IPS-20b (cell line): ENCODE results near the gene CHURC1.
A peak's percentile ranks its signal among the peaks of the same experiment; 100 is the strongest.

Source experiments
- H3K27ac ChIP-seq: one replicate; pipeline ENCODE4 v1.5.1; 2013; ENCODE audit warnings: low read length
- H3K27me3 ChIP-seq: 2 replicates; pipeline ENCODE4 v1.6.1; 2013; ENCODE audit warnings: mild to moderate bottlenecking, low read length, inconsistent platforms; ENCODE audit not compliant: insufficient read depth
- H3K36me3 ChIP-seq: 2 replicates; pipeline ENCODE4 v1.6.1; 2013; ENCODE audit warnings: low read depth, mild to moderate bottlenecking, inconsistent platforms, low read length, moderate library complexity; ENCODE audit not compliant: insufficient read depth
- H3K4me1 ChIP-seq: 2 replicates; pipeline ENCODE4 v1.6.1; 2013; ENCODE audit warnings: mild to moderate bottlenecking, control low read depth, inconsistent platforms, low read length, moderate library complexity; ENCODE audit not compliant: insufficient read depth
- H3K4me3 ChIP-seq: 2 replicates; pipeline ENCODE4 v1.5.1; 2013; ENCODE audit warnings: mild to moderate bottlenecking, low read length, inconsistent platforms
- H3K9ac ChIP-seq: 2 replicates; pipeline ENCODE4 v1.6.1; 2013; ENCODE audit warnings: low read depth, mild to moderate bottlenecking, inconsistent platforms, low read length, moderate library complexity
- H3K9me3 ChIP-seq: 2 replicates; pipeline ENCODE4 v1.6.1; 2013; ENCODE audit warnings: mild to moderate bottlenecking, low read depth, low read length, inconsistent platforms; ENCODE audit not compliant: insufficient read depth

Gene CHURC1

GRCh38 chr14:64951724-64952123 lies 37.5 kb downstream of the CHURC1 start:
- no peaks in the 10 kb centered on the region for H3K9me3 ChIP-seq
- H3K4me1 ChIP-seq, result peaks cover 18% of the 10 kb centered on the region
- H3K27me3 ChIP-seq, result no peaks in the 10 kb centered on the region
- no peak overlapping the region for H3K9ac ChIP-seq
- H3K36me3 ChIP-seq, result peaks cover 52% of the 10 kb centered on the region
- H3K27ac ChIP-seq, result no peak overlapping the region
- H3K4me3 ChIP-seq, result no peak overlapping the region

- peak overlapping the region; percentile 42; the same call in 1 of the 2 replicates for H3K9ac ChIP-seq
These were observed 38.5 kb downstream of the CHURC1 start for GRCh38 chr14:64952598-64953309.

GRCh38 chr14:64953310-64953654 lies 39.0 kb downstream of the CHURC1 start:
- no peak overlapping the region for H3K27ac ChIP-seq
- H3K4me3 ChIP-seq, result no peak overlapping the region
- H3K27me3 ChIP-seq, result no peaks in the 10 kb centered on the region
- H3K9ac ChIP-seq, result no peak overlapping the region
- no peaks in the 10 kb centered on the region for H3K9me3 ChIP-seq
- peaks cover 42% of the 10 kb centered on the region for H3K36me3 ChIP-seq
- peaks cover 26% of the 10 kb centered on the region for H3K4me1 ChIP-seq

More at GRCh38 chr14:64952598-64953309, 38.5 kb downstream of the CHURC1 start:
- H3K27ac ChIP-seq, result no peak overlapping the region
- peaks cover 47% of the 10 kb centered on the region for H3K36me3 ChIP-seq
- H3K4me1 ChIP-seq, result peaks cover 26% of the 10 kb centered on the region
- H3K4me3 ChIP-seq, result no peak overlapping the region
- no peaks in the 10 kb centered on the region for H3K9me3 ChIP-seq
- no peaks in the 10 kb centered on the region for H3K27me3 ChIP-seq

GRCh38 chr14:64953661-64954060 lies 39.4 kb downstream of the CHURC1 start:
- Histone ChIP-seq H3K36me3 (peaks cover 38% of the 10 kb centered on the region), H3K9ac (no peak overlapping the region), H3K9me3 (no peaks in the 10 kb centered on the region), H3K4me3 (no peak overlapping the region), H3K27ac (no peak overlapping the region), H3K27me3 (no peaks in the 10 kb centered on the region), H3K4me1 (peaks cover 26% of the 10 kb centered on the region)

GRCh38 chr14:64954491-64955240 lies 40.4 kb downstream of the CHURC1 start:
- Histone ChIP-seq H3K4me3 (no peak overlapping the region), H3K9me3 (no peaks in the 10 kb centered on the region), H3K27me3 (no peaks in the 10 kb centered on the region), H3K36me3 (peaks cover 31% of the 10 kb centered on the region), H3K27ac (no peak overlapping the region), H3K4me1 (peaks cover 26% of the 10 kb centered on the region), H3K9ac (no peak overlapping the region)

- peaks cover 26% of the 10 kb centered on the region for H3K36me3 ChIP-seq
- peaks cover 29% of the 10 kb centered on the region for H3K4me1 ChIP-seq
- no peaks in the 10 kb centered on the region for H3K9me3 ChIP-seq
- no peak overlapping the region for H3K4me3 ChIP-seq
- no peak overlapping the region for H3K9ac ChIP-seq
- H3K27me3 ChIP-seq, result no peaks in the 10 kb centered on the region
- no peak overlapping the region for H3K27ac ChIP-seq
These were observed 41.0 kb downstream of the CHURC1 start for GRCh38 chr14:64955297-64955696.

- H3K9me3 ChIP-seq, result no peaks in the 10 kb centered on the region
- H3K9ac ChIP-seq, result no peak overlapping the region
- H3K27me3 ChIP-seq, result no peaks in the 10 kb centered on the region
- H3K4me1 ChIP-seq, result peaks cover 33% of the 10 kb centered on the region
- H3K36me3 ChIP-seq, result peaks cover 12% of the 10 kb centered on the region
- no peak overlapping the region for H3K27ac ChIP-seq
- H3K4me3 ChIP-seq, result no peak overlapping the region
These were observed 42.6 kb downstream of the CHURC1 start for GRCh38 chr14:64956697-64957406.

GRCh38 chr14:64958201-64958600 lies 43.9 kb downstream of the CHURC1 start:
- Histone ChIP-seq H3K27me3 (no peaks in the 10 kb centered on the region), H3K9me3 (no peaks in the 10 kb centered on the region), H3K36me3 (no peaks in the 10 kb centered on the region), H3K4me3 (no peak overlapping the region), H3K9ac (no peak overlapping the region), H3K4me1 (peaks cover 33% of the 10 kb centered on the region), H3K27ac (no peak overlapping the region)

GRCh38 chr14:64958743-64959142 lies 44.5 kb downstream of the CHURC1 start:
- no peaks in the 10 kb centered on the region for H3K9me3 ChIP-seq
- no peak overlapping the region for H3K27ac ChIP-seq
- H3K36me3 ChIP-seq, result no peaks in the 10 kb centered on the region
- H3K9ac ChIP-seq, result no peak overlapping the region
- H3K4me1 ChIP-seq, result peaks cover 33% of the 10 kb centered on the region
- no peaks in the 10 kb centered on the region for H3K27me3 ChIP-seq
- H3K4me3 ChIP-seq, result no peak overlapping the region

- Histone ChIP-seq H3K36me3 (no peaks in the 10 kb centered on the region), H3K27ac (no peak overlapping the region), H3K27me3 (no peaks in the 10 kb centered on the region), H3K9ac (no peak overlapping the region), H3K4me3 (no peak overlapping the region), H3K4me1 (peaks cover 25% of the 10 kb centered on the region), H3K9me3 (no peaks in the 10 kb centered on the region)
These were observed 46.6 kb downstream of the CHURC1 start for GRCh38 chr14:64960762-64961276.

- Histone ChIP-seq H3K9me3 (no peaks in the 10 kb centered on the region), H3K27ac (no peak overlapping the region), H3K27me3 (no peaks in the 10 kb centered on the region), H3K4me1 (peaks cover 11% of the 10 kb centered on the region; the same call in 1 of the 2 replicates), H3K36me3 (peaks cover 8% of the 10 kb centered on the region; the same call in 1 of the 2 replicates), H3K9ac (no peak overlapping the region), H3K4me3 (no peak overlapping the region)
These were observed 49.4 kb downstream of the CHURC1 start for GRCh38 chr14:64963611-64964010.
